ENCODE measurements around the gene ALDH3A1. TPM values are rescaled to one million over a fixed set of nuclear protein-coding genes. Genes with fewer than 3 reads are reported as not detected.

ALDH3A1 gene
- under 1 TPM in 1 of 6 donors, not detected in 5; 0.19 TPM for polyA plus RNA-seq (ENCODE audit: low read depth in 6 of 6)

DNA sequence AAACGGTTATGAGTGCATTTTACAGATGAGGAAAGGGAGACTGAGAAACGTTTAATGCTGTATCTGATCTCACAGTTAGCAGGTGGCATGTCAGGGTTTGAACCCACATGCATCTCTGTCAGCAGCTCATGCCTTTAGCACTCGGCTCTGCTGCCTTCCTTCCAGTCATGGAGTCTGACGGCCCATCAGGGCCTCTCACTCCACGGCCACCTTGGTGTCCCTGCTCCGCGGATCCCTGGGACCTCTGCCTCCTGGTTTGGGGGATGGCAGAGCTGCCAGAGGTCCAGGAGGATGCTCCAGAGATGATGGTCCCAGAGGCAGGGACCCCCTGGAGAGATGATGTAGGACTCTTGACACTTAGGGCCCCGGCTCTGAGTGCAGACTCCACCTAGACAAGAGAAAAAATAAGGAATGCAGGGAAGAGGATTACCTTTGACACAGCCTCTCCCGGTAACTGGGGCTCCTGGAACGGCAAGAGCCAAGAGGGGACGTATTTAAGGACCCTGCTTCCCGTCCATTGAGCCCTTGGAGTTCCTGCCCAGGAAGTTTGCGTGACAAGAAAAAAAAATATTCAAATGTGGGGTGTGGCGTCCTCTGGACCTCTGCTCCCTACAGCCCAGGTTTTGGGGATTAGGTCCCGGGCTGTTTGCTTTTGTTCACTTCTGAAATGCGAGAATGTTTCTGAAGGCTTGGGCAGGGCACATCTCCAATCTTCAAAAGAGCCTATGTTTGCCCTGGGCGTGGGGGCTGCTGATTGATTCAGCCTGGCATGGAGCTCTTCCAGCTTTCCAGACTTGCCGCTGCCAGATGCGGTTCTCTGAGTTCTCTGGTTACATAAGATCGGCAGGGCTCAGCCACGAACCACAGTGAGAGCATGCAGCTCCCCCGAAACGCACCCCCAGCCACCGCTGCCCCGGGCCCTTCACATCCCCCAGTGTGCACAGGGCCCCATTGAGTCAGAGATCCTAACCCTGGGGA lies at the start of gene ALDH3A1:
TSS of gene ALDH3A1 (minus strand) at position 470 of the 978 bp plus-strand sequence. CDS start 3,169 bp downstream, outside the sequence.
- Mint-ChIP-seq H3K27me3 (peaks cover 17 to 55% (median 45%) of the 10 kb centered on the region in 3 donors), H3K36me3 (no peaks in the 10 kb centered on the region), H3K4me1 (peaks cover 0 to 12% (median 8%) of the 10 kb centered on the region in 3 donors), H3K27ac (peak within 1 kb of the TSS in 1 of 6 donors; percentile 77), H3K4me3 (no peak within 1 kb of the TSS), H3K9me3 (no peaks in the 10 kb centered on the region)
- no peak for ATAC-seq (ENCODE audit: low read depth in 2 of 2)
- no peak for DNase-seq

- H3K27me3 Mint-ChIP-seq: no peaks in the 10 kb centered on the region
- no peak overlapping the region for H3K4me3 Mint-ChIP-seq
- peaks cover 6 to 47% (median 28%) of the 10 kb centered on the region in 7 donors for H3K9me3 Mint-ChIP-seq
- ATAC-seq (ENCODE audit: low read depth in 2 of 2): no peak
- H3K27ac Mint-ChIP-seq: no peak overlapping the region
- H3K4me1 Mint-ChIP-seq: no peaks in the 10 kb centered on the region
- DNase-seq: no peak
- H3K36me3 Mint-ChIP-seq: peaks cover 31 to 38% of the 10 kb centered on the region in 2 donors
Observed at GRCh38 chr17:19796457-19796856, 48.4 kb upstream of the ALDH3A1 start.

DNA sequence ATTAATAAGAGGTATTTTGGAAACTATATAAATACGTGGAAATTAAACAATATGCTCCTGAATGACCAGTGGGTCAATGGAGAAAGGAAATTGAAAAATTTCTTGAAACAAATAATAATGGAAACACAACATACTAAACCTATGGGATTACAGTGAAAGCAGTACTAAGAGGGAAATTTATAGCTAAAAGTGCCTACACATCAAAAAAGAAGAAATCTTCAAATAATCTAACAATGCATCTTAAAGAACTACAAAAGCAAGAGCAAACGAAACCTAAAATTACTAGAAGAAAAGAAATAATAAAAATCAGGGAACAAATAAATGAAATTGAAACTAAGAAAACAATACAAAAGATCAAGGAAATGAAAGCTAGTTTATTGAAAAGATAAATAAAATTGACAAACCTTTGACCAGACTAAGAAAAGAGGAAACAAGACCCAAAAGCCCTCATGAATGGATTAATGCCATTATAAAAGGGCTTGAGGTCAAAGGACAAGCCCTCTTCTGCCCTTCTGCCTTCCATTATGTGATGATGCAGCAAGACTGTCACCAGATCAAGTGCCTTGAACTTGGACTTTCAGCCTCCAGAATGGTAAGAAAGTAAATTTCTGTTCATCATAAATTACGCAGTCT lies 43.9 kb upstream of the ALDH3A1 start:
- no peaks in the 10 kb centered on the region for H3K4me1 Mint-ChIP-seq
- peaks cover 31 to 33% of the 10 kb centered on the region in 2 donors for H3K36me3 Mint-ChIP-seq
- DNase-seq (no peak), ATAC-seq (ENCODE audit: low read depth in 2 of 2) (no peak)
- peaks cover 6 to 41% (median 27%) of the 10 kb centered on the region in 7 donors for H3K9me3 Mint-ChIP-seq
- H3K27me3 Mint-ChIP-seq: no peaks in the 10 kb centered on the region
- H3K27ac Mint-ChIP-seq: peak overlapping the region in 1 of 6 donors; percentile 3
- H3K4me3 Mint-ChIP-seq: no peak overlapping the region

DNA sequence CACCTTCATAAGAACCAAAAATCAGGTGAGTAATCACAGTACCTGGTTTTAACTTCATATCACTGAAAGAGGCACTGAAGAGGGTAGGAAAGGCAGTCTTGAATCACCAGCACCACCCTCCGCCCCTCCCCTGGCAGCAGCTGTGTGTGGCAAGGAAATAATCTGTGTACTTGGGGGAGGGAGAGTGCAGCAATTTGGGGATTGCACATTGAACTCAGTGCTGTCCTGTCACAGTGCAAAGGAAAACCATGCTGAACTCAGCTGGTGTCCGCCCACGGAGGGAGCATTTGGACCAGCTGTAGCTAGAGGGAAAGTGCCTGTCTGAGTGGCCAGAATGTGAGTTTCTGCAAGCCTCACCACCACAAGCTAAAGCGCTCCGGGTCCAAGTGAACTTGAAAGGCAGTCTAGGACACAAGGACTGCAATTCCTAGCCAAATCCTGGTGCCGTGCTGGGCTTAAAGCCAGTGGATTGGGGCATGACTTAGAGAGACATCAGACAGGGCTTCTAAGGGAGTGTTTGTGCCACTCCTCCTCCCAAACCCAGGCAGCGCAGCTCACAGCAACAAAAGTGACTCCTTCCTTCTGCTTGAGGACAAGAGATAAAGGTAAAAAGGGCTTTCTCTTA lies 39.7 kb upstream of the ALDH3A1 start:
- no peak overlapping the region for H3K4me3 Mint-ChIP-seq
- DNase-seq: no peak
- H3K27me3 Mint-ChIP-seq: no peaks in the 10 kb centered on the region
- peaks cover 3 to 7% of the 10 kb centered on the region in 2 donors for H3K36me3 Mint-ChIP-seq
- H3K4me1 Mint-ChIP-seq: no peaks in the 10 kb centered on the region
- no peak overlapping the region for H3K27ac Mint-ChIP-seq
- no peak for ATAC-seq (ENCODE audit: low read depth in 2 of 2)
- peaks cover 0 to 5% (median 1%) of the 10 kb centered on the region in 7 donors for H3K9me3 Mint-ChIP-seq

- no peak overlapping the region for H3K4me3 Mint-ChIP-seq
- peaks cover 0 to 2% (median 0%) of the 10 kb centered on the region in 7 donors for H3K9me3 Mint-ChIP-seq
- no peaks in the 10 kb centered on the region for H3K36me3 Mint-ChIP-seq
- no peak for ATAC-seq (ENCODE audit: low read depth in 2 of 2)
- H3K27ac Mint-ChIP-seq: no peak overlapping the region
- no peak for DNase-seq
- no peaks in the 10 kb centered on the region for H3K4me1 Mint-ChIP-seq
- no peaks in the 10 kb centered on the region for H3K27me3 Mint-ChIP-seq
Observed at GRCh38 chr17:19785854-19786253, 37.8 kb upstream of the ALDH3A1 start.

DNA sequence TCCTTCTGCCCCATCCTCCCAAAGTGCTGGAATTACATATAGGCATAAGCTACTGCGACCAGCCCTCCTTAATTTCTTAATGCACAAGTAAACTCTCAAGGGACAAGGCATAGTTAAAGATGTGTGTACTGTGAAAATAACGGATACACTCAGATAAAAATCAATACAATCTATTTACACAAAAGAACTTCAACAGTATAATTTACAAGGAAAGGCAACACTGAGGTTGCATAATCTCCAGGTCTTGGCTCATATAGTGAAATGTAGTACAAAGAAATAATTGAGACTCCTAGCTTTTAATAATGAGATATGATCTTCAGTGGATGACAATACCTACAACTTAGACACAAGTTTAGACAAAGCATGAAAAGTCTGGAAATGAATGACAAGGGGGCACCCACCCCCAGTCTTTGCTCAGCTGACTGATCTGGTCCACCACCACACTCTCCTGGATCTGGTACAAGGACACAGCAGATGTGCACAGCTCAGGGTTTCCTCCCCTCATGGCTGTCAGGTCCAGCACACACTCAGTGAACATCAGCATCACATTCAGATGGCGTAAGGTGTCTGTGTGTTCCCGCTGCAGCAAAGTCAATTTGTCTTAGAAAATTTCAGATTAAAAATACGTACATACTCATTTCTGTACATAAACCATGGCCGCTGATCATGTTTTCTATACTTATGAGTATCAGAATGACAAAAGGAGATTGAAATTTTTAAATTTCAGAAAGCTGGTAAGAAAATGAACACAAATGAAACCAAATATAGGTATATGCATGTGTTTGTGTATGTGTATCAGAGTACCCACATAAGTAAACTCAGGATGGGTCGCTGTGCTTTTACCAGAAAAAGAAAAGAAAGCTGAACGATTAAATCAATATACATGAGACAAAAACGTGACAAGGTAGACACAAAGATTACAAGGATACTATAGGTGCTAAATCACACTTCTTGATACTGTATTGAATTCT lies 33.7 kb upstream of the ALDH3A1 start:
- Mint-ChIP-seq H3K36me3 (no peaks in the 10 kb centered on the region), H3K27me3 (no peaks in the 10 kb centered on the region), H3K9me3 (no peaks in the 10 kb centered on the region), H3K27ac (no peak overlapping the region), H3K4me1 (no peaks in the 10 kb centered on the region), H3K4me3 (no peak overlapping the region)
- ATAC-seq (ENCODE audit: low read depth in 2 of 2) (no peak), DNase-seq (no peak)

DNA sequence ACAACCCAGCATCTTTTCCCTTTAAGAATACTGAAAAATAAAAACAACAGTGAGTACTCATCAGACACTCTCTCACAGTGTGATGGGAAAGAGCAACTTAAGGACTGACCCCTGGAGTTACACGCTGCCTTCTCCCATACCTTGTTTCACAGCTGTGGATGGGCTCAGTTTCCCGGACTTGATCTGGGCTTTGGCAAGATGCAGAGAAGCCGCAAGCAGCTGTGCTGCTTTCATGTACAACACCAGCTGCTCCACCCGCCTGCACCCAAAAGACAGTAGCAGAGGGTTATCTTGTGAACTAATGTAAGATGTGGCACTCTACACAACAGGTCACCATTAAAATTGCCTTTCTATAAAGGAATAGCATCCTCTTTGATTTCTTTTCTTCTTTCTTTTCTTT lies 32.7 kb upstream of the ALDH3A1 start:
- no peak for DNase-seq
- no peak overlapping the region for H3K27ac Mint-ChIP-seq

DNA sequence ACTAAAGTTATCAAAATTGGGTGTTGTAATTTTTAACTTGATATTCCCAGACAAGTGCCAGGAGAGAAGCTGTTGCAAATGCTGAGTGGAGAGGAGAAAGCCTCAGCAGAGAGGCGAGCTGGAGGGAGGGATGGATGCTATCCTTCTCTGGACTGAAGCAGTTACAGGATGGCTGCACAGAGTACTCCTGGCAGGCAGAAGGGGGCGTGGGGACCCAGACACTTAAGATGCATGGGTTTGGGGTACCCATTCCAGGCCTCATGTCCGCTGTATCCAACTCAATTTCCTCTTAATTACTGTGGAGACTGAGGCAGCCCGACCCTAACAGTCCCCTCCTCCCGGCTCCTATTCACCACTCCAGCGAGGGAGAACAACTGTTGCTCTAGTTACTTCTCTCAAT lies 25.4 kb upstream of the ALDH3A1 start:
- no peaks in the 10 kb centered on the region for H3K4me1 Mint-ChIP-seq
- H3K4me3 Mint-ChIP-seq: no peak overlapping the region
- no peaks in the 10 kb centered on the region for H3K9me3 Mint-ChIP-seq
- ATAC-seq (ENCODE audit: low read depth in 2 of 2): no peak
- H3K27me3 Mint-ChIP-seq: no peaks in the 10 kb centered on the region
- DNase-seq: no peak
- H3K36me3 Mint-ChIP-seq: no peaks in the 10 kb centered on the region
- H3K27ac Mint-ChIP-seq: no peak overlapping the region

More for the DNA sequence above, 32.7 kb upstream of the ALDH3A1 start:
- H3K4me3 Mint-ChIP-seq: no peak overlapping the region
- no peaks in the 10 kb centered on the region for H3K9me3 Mint-ChIP-seq
- no peaks in the 10 kb centered on the region for H3K27me3 Mint-ChIP-seq
- H3K36me3 Mint-ChIP-seq: no peaks in the 10 kb centered on the region
- no peaks in the 10 kb centered on the region for H3K4me1 Mint-ChIP-seq
- no peak for ATAC-seq (ENCODE audit: low read depth in 2 of 2)

DNA sequence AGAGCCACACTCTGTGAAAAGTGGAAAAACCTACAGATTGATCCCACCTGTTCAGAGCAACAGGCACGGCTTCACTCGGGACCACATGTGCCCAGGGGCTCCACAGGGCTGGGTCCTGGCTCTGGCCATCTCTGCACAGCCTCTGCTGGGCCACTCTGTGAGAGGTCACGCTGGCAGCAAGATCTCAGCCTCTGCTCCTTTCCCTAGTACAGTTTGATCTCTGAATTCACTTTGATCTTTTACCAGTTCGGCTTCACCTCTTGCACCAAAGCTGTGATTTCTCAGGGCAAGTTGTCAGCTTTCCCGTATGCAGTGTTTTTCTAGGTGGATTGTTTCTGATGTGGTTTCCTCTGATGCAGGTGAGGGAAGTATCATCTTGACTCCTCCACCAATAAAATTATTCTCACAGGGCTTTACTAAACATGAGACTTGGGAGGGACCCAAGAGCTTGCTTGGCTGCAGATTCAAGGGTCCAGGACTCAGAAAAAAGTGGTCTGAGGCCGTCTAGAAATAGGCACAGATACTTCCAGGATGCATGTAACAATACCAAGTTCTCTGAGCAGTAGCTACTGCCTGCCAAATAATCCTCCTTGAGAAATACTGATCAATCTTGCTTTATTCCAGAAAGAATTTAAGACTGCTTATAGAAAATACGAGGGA lies 24.0 kb upstream of the ALDH3A1 start:
- no peak overlapping the region for H3K4me3 Mint-ChIP-seq

DNA sequence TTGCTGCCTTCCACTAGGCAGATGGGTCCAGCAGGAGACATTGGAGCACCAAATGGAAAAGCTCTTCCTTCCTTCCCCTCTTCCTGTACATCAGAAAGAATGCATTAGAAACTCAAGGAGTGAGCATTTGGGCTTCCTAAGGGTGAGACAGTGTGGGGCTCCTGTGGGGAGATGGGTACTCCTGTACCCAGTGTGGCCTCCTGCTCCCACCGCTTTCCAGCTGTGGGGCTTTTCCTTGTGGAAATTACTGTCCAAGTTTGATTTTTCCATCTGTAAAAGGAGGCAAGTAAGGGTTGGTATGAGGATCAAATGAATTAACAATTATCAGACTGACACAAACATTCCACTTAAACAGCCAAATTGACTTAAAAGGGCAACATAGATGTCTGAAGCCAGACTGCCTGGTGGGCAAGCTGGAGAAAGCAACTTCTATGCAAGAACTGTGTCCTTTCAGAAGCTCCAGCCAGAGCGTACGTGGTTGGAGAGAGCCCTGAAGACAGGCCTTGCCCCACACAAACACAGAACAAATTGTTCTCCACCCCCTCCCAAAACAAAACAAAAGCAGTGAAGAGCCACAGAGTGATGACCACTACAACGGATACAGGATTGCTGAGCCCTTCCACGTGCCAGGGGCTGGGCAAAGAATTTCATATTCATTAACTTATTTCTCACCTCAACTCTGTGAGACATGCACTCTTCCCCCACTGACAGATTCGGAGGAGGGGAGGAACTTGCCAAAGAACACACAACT lies 23.1 kb upstream of the ALDH3A1 start:
- H3K27ac Mint-ChIP-seq: no peak overlapping the region
- H3K36me3 Mint-ChIP-seq: no peaks in the 10 kb centered on the region
- DNase-seq (no peak), ATAC-seq (ENCODE audit: low read depth in 2 of 2) (no peak)
- no peak overlapping the region for H3K4me3 Mint-ChIP-seq
- peaks cover 0 to 8% (median 0%) of the 10 kb centered on the region in 3 donors for H3K27me3 Mint-ChIP-seq
- no peaks in the 10 kb centered on the region for H3K4me1 Mint-ChIP-seq
- H3K9me3 Mint-ChIP-seq: no peaks in the 10 kb centered on the region

More for the DNA sequence above, 24.0 kb upstream of the ALDH3A1 start:
- no peaks in the 10 kb centered on the region for H3K36me3 Mint-ChIP-seq
- H3K9me3 Mint-ChIP-seq: no peaks in the 10 kb centered on the region
- DNase-seq (no peak), ATAC-seq (ENCODE audit: low read depth in 2 of 2) (no peak)
- peaks cover 0 to under 1% (median 0%) of the 10 kb centered on the region in 3 donors for H3K27me3 Mint-ChIP-seq
- no peak overlapping the region for H3K27ac Mint-ChIP-seq
- H3K4me1 Mint-ChIP-seq: no peaks in the 10 kb centered on the region

DNA sequence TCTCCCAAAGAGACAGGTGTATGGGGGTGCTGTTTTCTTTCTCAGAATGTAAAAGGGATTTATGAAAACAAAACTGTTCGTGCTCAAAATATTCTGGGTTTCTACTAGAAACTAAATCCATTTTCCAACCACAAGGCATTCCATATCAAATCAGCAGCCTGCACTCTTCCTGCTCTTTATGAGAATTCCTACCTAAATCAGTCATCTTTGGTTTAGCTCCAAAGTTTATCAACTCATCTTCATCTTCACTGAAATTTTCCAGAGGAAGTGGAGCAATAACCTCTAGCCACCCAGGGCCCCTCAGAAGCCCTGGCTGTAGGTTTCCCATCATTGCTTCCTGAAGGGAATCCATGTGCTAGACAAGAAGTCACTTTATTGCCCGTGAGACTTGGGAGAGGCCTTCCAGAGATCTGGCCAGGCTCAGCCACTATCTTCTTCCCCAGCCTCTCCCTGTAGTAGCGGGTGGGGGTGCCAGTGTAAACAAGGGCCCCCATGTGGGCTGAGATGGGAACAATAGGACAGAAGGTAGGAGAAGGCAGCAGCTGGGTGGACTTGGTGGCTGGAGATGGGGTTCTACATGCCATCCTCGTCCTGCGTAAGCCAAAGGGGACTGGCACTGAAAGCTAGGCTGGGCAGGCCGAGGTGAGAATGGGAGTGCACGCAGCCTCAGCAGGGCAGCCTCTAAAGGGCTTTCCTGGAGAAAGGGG lies 22.0 kb upstream of the ALDH3A1 start:
- ATAC-seq (ENCODE audit: low read depth in 2 of 2) (no peak), DNase-seq (no peak)
- H3K27me3 Mint-ChIP-seq: peaks cover 0 to 12% (median 4%) of the 10 kb centered on the region in 3 donors
- H3K36me3 Mint-ChIP-seq: no peaks in the 10 kb centered on the region
- H3K4me1 Mint-ChIP-seq: no peaks in the 10 kb centered on the region
- H3K4me3 Mint-ChIP-seq: no peak overlapping the region
- no peak overlapping the region for H3K27ac Mint-ChIP-seq
- no peaks in the 10 kb centered on the region for H3K9me3 Mint-ChIP-seq

Measured in naive B cell (primary cell).